ENCODE results near the gene PLA2G5. TPM values are rescaled to one million over a fixed set of nuclear protein-coding genes. Genes with fewer than 3 reads are reported as not detected.
A peak's percentile ranks its signal among the peaks of the same experiment; 100 is the strongest.

The PLA2G5 gene
- total and polyA plus RNA-seq, 2 of the 13 experiments (the other 11 are each of a cell fraction or from before 2014, with no cell fraction given): not detected

DNA sequence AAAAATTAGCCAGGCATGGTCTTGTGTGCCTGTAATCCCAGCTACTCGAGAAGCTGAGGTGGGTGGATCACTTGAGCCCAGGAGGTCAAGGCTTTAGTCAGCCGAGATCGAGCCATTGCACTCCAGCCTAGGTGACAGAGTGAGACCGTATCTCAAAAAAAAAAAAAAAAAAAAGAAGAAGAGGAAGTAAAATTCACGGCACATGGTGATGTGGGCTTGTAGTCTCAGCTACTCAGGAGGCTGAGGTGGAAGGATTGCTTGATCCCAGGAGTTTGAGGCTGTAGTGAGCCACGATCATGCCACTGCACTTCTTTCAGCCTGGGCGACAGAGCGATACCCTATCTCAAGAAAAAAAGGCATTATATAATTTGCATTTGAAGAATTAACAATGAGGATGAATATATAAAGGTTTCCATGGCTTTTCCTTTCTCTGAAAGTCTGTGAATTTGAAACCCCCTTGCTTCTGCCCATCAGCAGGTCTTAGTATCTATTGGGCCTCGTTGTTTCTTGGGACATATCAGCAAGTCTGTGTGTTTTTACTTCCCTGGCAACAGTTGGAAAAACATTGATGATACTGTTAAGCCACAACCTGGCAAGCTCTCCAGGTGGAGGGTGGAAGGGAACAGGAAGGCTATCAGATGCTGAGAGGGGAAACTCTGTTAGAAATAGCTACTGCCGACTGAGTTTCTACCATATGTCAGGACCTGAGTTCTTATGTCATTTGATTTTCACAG, 53.9 kb downstream of the PLA2G5 start (continued):
- TF ChIP-seq ZNF570 (CRISPR knock-in tag; IDR thresholded peaks at IDR 0.05; ENCODE audit: borderline replicate concordance): no peak

DNA sequence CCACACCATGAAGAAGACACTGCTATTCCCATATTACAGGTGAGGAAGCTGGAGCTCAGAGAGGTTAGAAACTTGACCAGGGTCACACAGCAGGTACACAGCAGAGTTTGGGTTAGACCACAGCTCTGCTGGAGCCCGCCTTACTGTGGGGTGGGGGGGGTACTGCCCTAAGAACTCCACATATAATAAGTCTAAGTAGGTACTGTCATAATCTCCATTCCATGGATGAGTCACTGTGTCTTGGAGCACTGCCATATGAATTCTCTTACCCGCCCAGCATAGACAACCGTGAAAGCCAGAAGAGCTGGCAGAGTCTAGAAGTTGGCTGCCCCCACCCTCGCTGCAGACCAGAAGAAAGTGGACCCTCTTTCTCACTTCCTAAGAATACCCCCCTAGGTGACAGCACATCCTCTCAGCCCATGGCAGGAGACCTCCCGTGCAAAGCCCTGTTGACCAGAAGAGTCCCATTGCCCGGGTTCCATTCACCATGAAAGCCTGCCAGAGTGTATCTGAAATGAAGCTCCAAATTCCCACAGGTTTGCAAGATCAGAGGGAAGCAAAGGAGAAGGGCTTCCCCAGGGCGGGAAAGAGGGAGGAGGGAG, 54.6 kb downstream of the PLA2G5 start:
- H3K36me3 ChIP-seq (replicated peaks in 1 of 2; ENCODE audit: control insufficient read depth in 1 of 2, insufficient read depth in 2 of 2, low read length in 2 of 2): no peaks in the 10 kb centered on the region
- H3K4me2 ChIP-seq (ENCODE audit: low read depth, low read length): no peak overlapping the region
- ATAC-seq: no peak
- DNase-seq (ENCODE audit: low spot score): no peak
- in situ Hi-C loops (cut with HindIII; ENCODE audit: extremely low pct_ligation_motif_present, low pct_unique_long_range_greater_than_20kb): no loop called here
- no peak for TF ChIP-seq FOXJ3 (CRISPR knock-in tag; IDR thresholded peaks at IDR 0.05; ENCODE audit: borderline replicate concordance)
- no peak for TF ChIP-seq ZNF670 (CRISPR knock-in tag; IDR thresholded peaks at IDR 0.05; ENCODE audit: borderline replicate concordance)
- no peak for TF ChIP-seq POGZ (CRISPR knock-in tag; IDR thresholded peaks at IDR 0.05)
- no peak for TF ChIP-seq MTA3 (CRISPR knock-in tag; IDR thresholded peaks at IDR 0.05)
- TF ChIP-seq TP53 (CRISPR knock-in tag; conservative IDR thresholded peaks at IDR 0.05): no peak
- TF ChIP-seq ZNF768 (CRISPR knock-in tag; IDR thresholded peaks at IDR 0.05): peak; percentile 39; the same call in 1 of the 2 replicates
- no peak for TF ChIP-seq TEAD3 (CRISPR knock-in tag; optimal IDR thresholded peaks at IDR 0.05; ENCODE audit: borderline replicate concordance)
- no peak for TF ChIP-seq GZF1 (CRISPR knock-in tag; IDR thresholded peaks at IDR 0.05)
- TF ChIP-seq, protein P1, sequence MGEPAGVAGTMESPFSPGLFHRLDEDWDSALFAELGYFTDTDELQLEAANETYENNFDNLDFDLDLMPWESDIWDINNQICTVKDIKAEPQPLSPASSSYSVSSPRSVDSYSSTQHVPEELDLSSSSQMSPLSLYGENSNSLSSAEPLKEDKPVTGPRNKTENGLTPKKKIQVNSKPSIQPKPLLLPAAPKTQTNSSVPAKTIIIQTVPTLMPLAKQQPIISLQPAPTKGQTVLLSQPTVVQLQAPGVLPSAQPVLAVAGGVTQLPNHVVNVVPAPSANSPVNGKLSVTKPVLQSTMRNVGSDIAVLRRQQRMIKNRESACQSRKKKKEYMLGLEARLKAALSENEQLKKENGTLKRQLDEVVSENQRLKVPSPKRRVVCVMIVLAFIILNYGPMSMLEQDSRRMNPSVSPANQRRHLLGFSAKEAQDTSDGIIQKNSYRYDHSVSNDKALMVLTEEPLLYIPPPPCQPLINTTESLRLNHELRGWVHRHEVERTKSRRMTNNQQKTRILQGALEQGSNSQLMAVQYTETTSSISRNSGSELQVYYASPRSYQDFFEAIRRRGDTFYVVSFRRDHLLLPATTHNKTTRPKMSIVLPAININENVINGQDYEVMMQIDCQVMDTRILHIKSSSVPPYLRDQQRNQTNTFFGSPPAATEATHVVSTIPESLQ (CRISPR knock-in tag; conservative IDR thresholded peaks at IDR 0.05): no peak
- TF ChIP-seq, protein P2, sequence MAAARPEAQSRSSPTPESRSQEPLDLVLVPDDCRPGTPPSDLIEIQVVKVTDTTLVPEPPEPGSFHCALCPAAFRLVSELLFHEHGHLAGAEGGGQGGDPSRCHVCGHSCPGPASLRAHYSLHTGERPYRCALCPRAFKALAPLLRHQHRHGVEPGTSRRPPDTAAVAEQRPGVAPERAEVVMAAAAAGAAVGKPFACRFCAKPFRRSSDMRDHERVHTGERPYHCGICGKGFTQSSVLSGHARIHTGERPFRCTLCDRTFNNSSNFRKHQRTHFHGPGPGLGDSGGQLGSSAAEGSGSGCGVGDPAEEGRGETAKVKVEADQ (CRISPR knock-in tag; IDR thresholded peaks at IDR 0.05; ENCODE audit: borderline replicate concordance): no peak
- TF ChIP-seq FOSL2 (CRISPR knock-in tag; IDR thresholded peaks at IDR 0.05): 0 out of 2 replicates have a peak, but pooled peaks have one; percentile 25
- no peak for TF ChIP-seq ZNF207 (IDR thresholded peaks at IDR 0.05; ENCODE audit: borderline replicate concordance)
- no peak for TF ChIP-seq ZNF788 (CRISPR knock-in tag; IDR thresholded peaks at IDR 0.05; ENCODE audit: borderline replicate concordance)
- TF ChIP-seq, protein P3, sequence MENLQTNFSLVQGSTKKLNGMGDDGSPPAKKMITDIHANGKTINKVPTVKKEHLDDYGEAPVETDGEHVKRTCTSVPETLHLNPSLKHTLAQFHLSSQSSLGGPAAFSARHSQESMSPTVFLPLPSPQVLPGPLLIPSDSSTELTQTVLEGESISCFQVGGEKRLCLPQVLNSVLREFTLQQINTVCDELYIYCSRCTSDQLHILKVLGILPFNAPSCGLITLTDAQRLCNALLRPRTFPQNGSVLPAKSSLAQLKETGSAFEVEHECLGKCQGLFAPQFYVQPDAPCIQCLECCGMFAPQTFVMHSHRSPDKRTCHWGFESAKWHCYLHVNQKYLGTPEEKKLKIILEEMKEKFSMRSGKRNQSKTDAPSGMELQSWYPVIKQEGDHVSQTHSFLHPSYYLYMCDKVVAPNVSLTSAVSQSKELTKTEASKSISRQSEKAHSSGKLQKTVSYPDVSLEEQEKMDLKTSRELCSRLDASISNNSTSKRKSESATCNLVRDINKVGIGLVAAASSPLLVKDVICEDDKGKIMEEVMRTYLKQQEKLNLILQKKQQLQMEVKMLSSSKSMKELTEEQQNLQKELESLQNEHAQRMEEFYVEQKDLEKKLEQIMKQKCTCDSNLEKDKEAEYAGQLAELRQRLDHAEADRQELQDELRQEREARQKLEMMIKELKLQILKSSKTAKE (CRISPR knock-in tag; IDR thresholded peaks at IDR 0.05; ENCODE audit: borderline replicate concordance): no peak
- TF ChIP-seq SRY (CRISPR knock-in tag; IDR thresholded peaks at IDR 0.05): no peak
- TF ChIP-seq XBP1 (CRISPR knock-in tag; IDR thresholded peaks at IDR 0.05): no peak
- no peak for TF ChIP-seq ATRX (CRISPR knock-in tag; IDR thresholded peaks at IDR 0.05; ENCODE audit: borderline replicate concordance)
- ChIA-PET POLR2A (no interaction called here), CTCF (ENCODE audit: low intra/inter-chr PET ratio, low total read pairs) (no interaction called here)
- FAIRE-seq: no peak
- H3K79me2 ChIP-seq (ENCODE audit: insufficient read depth, low read length): no peaks in the 10 kb centered on the region
- H3K4me1 ChIP-seq (ENCODE audit: insufficient read depth, low read length): no peaks in the 10 kb centered on the region
- intact Hi-C loops (cut with micrococcal nuclease; ENCODE audit: unreplicated experiment): no loop called here
- H3K4me3 ChIP-seq (replicated peaks in 1 of 3; ENCODE audit: insufficient read depth in 1 of 3, low read depth in 2 of 3, low read length in 3 of 3): no peak overlapping the region
- WGBS (ENCODE audit: low lambda C conversion rate): 24% methylated on average over 7 of the region's 7 CpGs
- no peaks in the 10 kb centered on the region for H3K9me3 ChIP-seq (ENCODE audit: low read length)
- H3K9ac ChIP-seq (ENCODE audit: insufficient read depth, low read depth, low read length): no peak overlapping the region
- H3K27ac ChIP-seq (ENCODE audit: extremely low read length, insufficient read depth, low read length): no peak overlapping the region
- BruUV-seq (replicated peaks): no TSS peak
- no peak overlapping the region for H2AFZ ChIP-seq (ENCODE audit: low read length)
- no peaks in the 10 kb centered on the region for H4K20me1 ChIP-seq (ENCODE audit: insufficient read depth, low read length)
- peaks cover 0 to 19% of the 10 kb centered on the region in 2 experiments; a peak in 2 of 5 replicates for H3K27me3 ChIP-seq (ENCODE audit: control insufficient read depth in 1 of 2, insufficient read depth in 2 of 2, low read length in 2 of 2)
